Measurements from ENCODE around the gene WASF2.

- TF ChIP-seq EZH2 (IDR thresholded peaks at IDR 0.05; ENCODE audit: borderline replicate concordance, low read length): no peak
- TF ChIP-seq CTCF (IDR thresholded peaks at IDR 0.05; ENCODE audit: low read length): no peak
Measured at GRCh38 chr1:27435566-27436203, 54.3 kb downstream of the WASF2 start.

All from OCI-LY1 (cell line).